Posterior cingulate gyrus (tissue), 11 donors: ENCODE measurements around the gene PPA1.
A peak's percentile ranks its signal among the peaks of the same experiment; 100 is the strongest.
"Not testable (repeated sequence)": the region's sequence is repeated elsewhere in the genome, so short reads cannot be mapped to it uniquely, and the experiment has no call there.

Source experiments
- DNase-seq, 10 donors: peaks; one replicate each; pipeline versions ENCODE4 v3.0.0 to v3.0.0-alpha.2; 2020 to 2021; ENCODE audit warnings: mixed read lengths in 3 of 10
- intact Hi-C: fragments of 100-400 bp; cut with DNase I; formaldehyde crosslinking; loops from one replicate; pipeline ENCODE4 v1.15.1; 2023

Gene PPA1

GRCh38 chr10:70222811-70223447 is 10.3 kb downstream of the PPA1 start:
- not testable (repeated sequence) for DNase-seq
- intact Hi-C loops = loop anchor here (1.0 kb wide), 1 partner anchor 141 kb away; no protein-coding TSS in a partner anchor

- intact Hi-C loops = loop anchor here (1.0 kb wide), 1 partner anchor 142 kb away; no protein-coding TSS in a partner anchor
- no peak for DNase-seq
Observed at GRCh38 chr10:70222340-70222794, 10.9 kb downstream of the PPA1 start.

- no peak for DNase-seq
- intact Hi-C loops = no loop called here
Observed at GRCh38 chr10:70221030-70221429, 12.2 kb downstream of the PPA1 start.

GRCh38 chr10:70212879-70213278 is 20.4 kb downstream of the PPA1 start:
- no peak for DNase-seq
- intact Hi-C loops = no loop called here

GRCh38 chr10:70212277-70212676 is 21.0 kb downstream of the PPA1 start:
- intact Hi-C loops = no loop called here
- no peak for DNase-seq

- intact Hi-C loops = no loop called here
- no peak for DNase-seq
Observed at GRCh38 chr10:70206762-70207161, 26.5 kb downstream of the PPA1 start.

GRCh38 chr10:70201105-70201504 is 32.1 kb downstream of the PPA1 start:
- intact Hi-C loops = no loop called here
- no peak for DNase-seq

GRCh38 chr10:70198696-70199466 is 34.3 kb downstream of the PPA1 start:
- intact Hi-C loops = no loop called here
- no peak for DNase-seq

GRCh38 chr10:70197235-70197945 is 35.8 kb downstream of the PPA1 start:
- intact Hi-C loops = no loop called here
- peak in 6 of 10 donors; percentile 30 to 90 (median 42) for DNase-seq

- intact Hi-C loops = no loop called here
- DNase-seq = no peak
Observed at GRCh38 chr10:70193391-70193844, 39.8 kb downstream of the PPA1 start.

GRCh38 chr10:70192326-70192968 is 40.8 kb downstream of the PPA1 start:
- intact Hi-C loops = no loop called here
- no peak for DNase-seq

- DNase-seq = no peak
- intact Hi-C loops = no loop called here
Observed at GRCh38 chr10:70191972-70192305, 41.3 kb downstream of the PPA1 start.

GRCh38 chr10:70191161-70191971 is 41.9 kb downstream of the PPA1 start:
- intact Hi-C loops = no loop called here
- DNase-seq = no peak

GRCh38 chr10:70190581-70190980 is 42.6 kb downstream of the PPA1 start:
- DNase-seq = no peak
- intact Hi-C loops = no loop called here

- no peak for DNase-seq
- intact Hi-C loops = no loop called here
Observed at GRCh38 chr10:70190102-70190501, 43.1 kb downstream of the PPA1 start.

GRCh38 chr10:70188768-70189167 is 44.5 kb downstream of the PPA1 start:
- DNase-seq = no peak
- intact Hi-C loops = no loop called here

GRCh38 chr10:70186571-70186970 is 46.7 kb downstream of the PPA1 start:
- intact Hi-C loops = no loop called here
- DNase-seq = no peak

- intact Hi-C loops = no loop called here
- DNase-seq = no peak
Observed at GRCh38 chr10:70186090-70186489, 47.1 kb downstream of the PPA1 start.

GRCh38 chr10:70183304-70183703 is 49.9 kb downstream of the PPA1 start:
- intact Hi-C loops = no loop called here

GRCh38 chr10:70179209-70179608 is 54.0 kb downstream of the PPA1 start:
- intact Hi-C loops, DNase-seq: not testable (repeated sequence)

More at GRCh38 chr10:70183304-70183703, 49.9 kb downstream of the PPA1 start:
- no peak for DNase-seq
